DOHH2 (cell line): ENCODE results near the gene RICTOR.
A peak's percentile ranks its signal among the peaks of the same experiment; 100 is the strongest.

ENCODE experiments used
- EZH2phosphoT487 ChIP-seq: fragments of 200-600 bp; sonication (generic); IDR thresholded peaks from 2 replicates; pipeline ENCODE4 v1.6.1; 2017; ENCODE audit warnings: borderline replicate concordance, mild to moderate bottlenecking, antibody characterized with exemption, low read length, moderate library complexity, mixed read lengths
- TF ChIP-seq, protein P1 (sequence below): fragments of 200-600 bp; sonication (generic); IDR thresholded peaks from one replicate; pipeline ENCODE4 v1.5.1; 2014; ENCODE audit warnings: antibody characterized with exemption, mild to moderate bottlenecking, low read depth, low read length; ENCODE audit not compliant: poor library complexity, severe bottlenecking

DNA sequence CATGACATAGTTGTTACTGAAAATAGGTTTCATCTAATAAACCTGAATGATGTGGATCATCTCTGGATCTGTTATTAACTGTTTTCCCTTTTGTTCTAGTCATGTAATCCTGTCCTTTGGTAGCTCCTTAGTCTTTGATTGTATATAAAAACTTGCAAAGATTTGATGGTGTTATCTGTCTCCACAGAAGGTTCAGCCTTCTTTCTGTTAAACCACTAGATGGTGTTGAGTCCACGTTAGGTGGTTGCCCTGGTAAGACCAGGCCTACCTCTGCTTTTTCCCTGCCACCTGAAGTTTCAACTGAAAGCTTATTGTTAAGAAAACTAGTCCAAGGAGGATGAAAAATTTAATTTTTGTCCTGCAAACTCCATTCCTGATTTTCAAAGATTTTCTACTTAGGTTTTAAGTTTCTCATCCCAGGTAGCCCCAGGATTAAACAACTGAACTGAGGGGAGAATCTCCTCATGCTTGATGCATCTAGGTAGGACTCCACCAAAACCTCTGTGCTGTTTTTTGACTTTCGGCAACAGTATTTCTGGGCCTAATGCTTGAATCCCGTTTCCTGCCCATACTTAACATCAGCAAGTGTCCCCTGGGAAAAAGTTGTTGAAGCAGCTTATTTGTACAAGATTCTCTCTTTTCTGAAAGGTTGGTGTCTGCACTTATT is 68.5 kb downstream of the RICTOR start:
- TF ChIP-seq, protein P1, sequence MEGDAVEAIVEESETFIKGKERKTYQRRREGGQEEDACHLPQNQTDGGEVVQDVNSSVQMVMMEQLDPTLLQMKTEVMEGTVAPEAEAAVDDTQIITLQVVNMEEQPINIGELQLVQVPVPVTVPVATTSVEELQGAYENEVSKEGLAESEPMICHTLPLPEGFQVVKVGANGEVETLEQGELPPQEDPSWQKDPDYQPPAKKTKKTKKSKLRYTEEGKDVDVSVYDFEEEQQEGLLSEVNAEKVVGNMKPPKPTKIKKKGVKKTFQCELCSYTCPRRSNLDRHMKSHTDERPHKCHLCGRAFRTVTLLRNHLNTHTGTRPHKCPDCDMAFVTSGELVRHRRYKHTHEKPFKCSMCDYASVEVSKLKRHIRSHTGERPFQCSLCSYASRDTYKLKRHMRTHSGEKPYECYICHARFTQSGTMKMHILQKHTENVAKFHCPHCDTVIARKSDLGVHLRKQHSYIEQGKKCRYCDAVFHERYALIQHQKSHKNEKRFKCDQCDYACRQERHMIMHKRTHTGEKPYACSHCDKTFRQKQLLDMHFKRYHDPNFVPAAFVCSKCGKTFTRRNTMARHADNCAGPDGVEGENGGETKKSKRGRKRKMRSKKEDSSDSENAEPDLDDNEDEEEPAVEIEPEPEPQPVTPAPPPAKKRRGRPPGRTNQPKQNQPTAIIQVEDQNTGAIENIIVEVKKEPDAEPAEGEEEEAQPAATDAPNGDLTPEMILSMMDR: peak; percentile 18
- no peak for TF ChIP-seq EZH2phosphoT487
